ENCODE results near the gene ADAMTS4. TPM values are rescaled to one million over a fixed set of nuclear protein-coding genes. Genes with fewer than 3 reads are reported as not detected.

Gene ADAMTS4
- total and polyA plus RNA-seq, 9 of the 15 experiments (the other 6 are each of a cell fraction or from before 2014, with no cell fraction given) = 0.07 to 3.7 (median 0.41) TPM

DNA sequence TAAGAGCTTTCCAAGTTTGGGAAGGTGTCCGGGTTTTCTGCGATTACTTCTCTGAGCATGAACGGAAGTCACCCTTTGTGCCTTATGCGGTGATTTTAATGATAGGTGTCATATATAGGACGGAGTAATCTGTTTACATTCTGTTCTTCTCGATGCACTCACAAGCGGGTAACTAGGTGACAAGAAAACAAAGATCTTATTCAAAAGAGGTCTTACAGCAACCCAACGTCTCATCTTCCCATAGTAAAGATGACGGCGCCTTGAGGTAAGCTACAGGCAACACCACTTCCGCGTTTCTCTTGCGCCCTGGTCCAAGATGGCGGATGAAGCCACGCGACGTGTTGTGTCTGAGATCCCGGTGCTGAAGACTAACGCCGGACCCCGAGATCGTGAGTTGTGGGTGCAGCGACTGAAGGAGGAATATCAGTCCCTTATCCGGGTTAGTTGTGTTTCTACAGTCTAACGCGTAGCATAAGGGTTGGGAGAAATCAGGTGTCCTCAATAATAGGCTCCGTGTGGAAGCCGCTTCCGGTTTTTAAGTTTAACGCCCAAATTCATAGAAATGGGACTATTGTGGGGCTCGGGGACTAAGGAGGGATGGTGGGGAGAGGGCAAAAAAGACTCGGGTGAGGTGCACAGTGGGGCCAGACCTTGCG lies 45.0 kb downstream of the ADAMTS4 start, which contains the start of gene UFC1 (continued):
- TF ChIP-seq THRAP3 (IDR thresholded peaks at IDR 0.05; ENCODE audit: borderline replicate concordance) (peak; percentile 29; the same call in 1 of the 2 replicates), ZEB2 (IDR thresholded peaks at IDR 0.05) (peak; percentile 94), SMAD1 (IDR thresholded peaks at IDR 0.05; ENCODE audit: low read depth, low read length, partially characterized antibody) (peak; percentile 86), DEAF1 (CRISPR knock-in tag; IDR thresholded peaks at IDR 0.05) (no peak), ZBED1 (IDR thresholded peaks at IDR 0.05) (no peak), ILK (tag; IDR thresholded peaks at IDR 0.05; ENCODE audit: borderline replicate concordance, low read depth) (no peak), SMC3 (conservative IDR thresholded peaks at IDR 0.05; ENCODE audit: insufficient read depth, low read depth, low read length) (no peak), NR1H2 (CRISPR knock-in tag; IDR thresholded peaks at IDR 0.05) (no peak), TOE1 (IDR thresholded peaks at IDR 0.05; ENCODE audit: borderline replicate concordance) (peak; percentile 68; the same call in 1 of the 2 replicates), TOE1 (CRISPR knock-in tag; IDR thresholded peaks at IDR 0.05; ENCODE audit: borderline replicate concordance, low read depth) (no peak), TEAD2 (tag; IDR thresholded peaks at IDR 0.05) (no peak), PCBP1 (IDR thresholded peaks at IDR 0.05; ENCODE audit: low read depth, low read length, poor library complexity, severe bottlenecking) (no peak), MTA1 (IDR thresholded peaks at IDR 0.05; ENCODE audit: borderline replicate concordance) (no peak), BRD9 (IDR thresholded peaks at IDR 0.05; ENCODE audit: low read depth, partially characterized antibody) (peak; percentile 92), L3MBTL2 (IDR thresholded peaks at IDR 0.05) (peak; percentile 48), ZNF280A (IDR thresholded peaks at IDR 0.05; ENCODE audit: low read depth, partially characterized antibody) (no peak), CC2D1A (IDR thresholded peaks at IDR 0.05) (no peak), BHLHE40 (IDR thresholded peaks at IDR 0.05; ENCODE audit: low read length) (0 out of 2 replicates have a peak, but pooled peaks have one; percentile 44), KDM1A (IDR thresholded peaks at IDR 0.05) (no peak), TCF7 (IDR thresholded peaks at IDR 0.05; ENCODE audit: borderline replicate concordance) (no peak), TSC22D4 (tag; IDR thresholded peaks at IDR 0.05) (no peak), UBTF (IDR thresholded peaks at IDR 0.05; ENCODE audit: borderline replicate concordance in 1 of 2, low read depth in 2 of 2, low read length in 2 of 2) (peak in 1 of 2 experiments; percentile 79; a peak in 1 of 4 replicates)
- TF ChIP-seq, protein P1, sequence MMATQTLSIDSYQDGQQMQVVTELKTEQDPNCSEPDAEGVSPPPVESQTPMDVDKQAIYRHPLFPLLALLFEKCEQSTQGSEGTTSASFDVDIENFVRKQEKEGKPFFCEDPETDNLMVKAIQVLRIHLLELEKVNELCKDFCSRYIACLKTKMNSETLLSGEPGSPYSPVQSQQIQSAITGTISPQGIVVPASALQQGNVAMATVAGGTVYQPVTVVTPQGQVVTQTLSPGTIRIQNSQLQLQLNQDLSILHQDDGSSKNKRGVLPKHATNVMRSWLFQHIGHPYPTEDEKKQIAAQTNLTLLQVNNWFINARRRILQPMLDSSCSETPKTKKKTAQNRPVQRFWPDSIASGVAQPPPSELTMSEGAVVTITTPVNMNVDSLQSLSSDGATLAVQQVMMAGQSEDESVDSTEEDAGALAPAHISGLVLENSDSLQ (IDR thresholded peaks at IDR 0.05) = peak; percentile 34; the same call in 1 of the 2 replicates
